SK-N-SH (cell line): ENCODE measurements around the gene PITX1. TPM values are rescaled to one million over a fixed set of nuclear protein-coding genes. Genes with fewer than 3 reads are reported as not detected.

ENCODE experiments used
- CTCF ChIA-PET: fragments of 300-600, 350-600 bp; formaldehyde crosslinking; extraction: SDS; loops from one replicate; lab custom pipeline; 2021; lab: Yijun Ruan, JAX
- POLR2A ChIA-PET: fragments of 350-600 bp; sonication (Branson Sonifier 250); formaldehyde crosslinking; extraction: SDS; loops from one replicate; lab custom pipeline; 2020; ENCODE audit warnings: antibody characterized with exemption, inconsistent platforms; lab: Yijun Ruan, JAX
- DNase-seq: peaks from one replicate; pipeline ENCODE4 v3.0.0; 2012
- H2AFZ ChIP-seq: fragments of 200-600 bp; sonication (generic); 2 replicates; pipeline ENCODE4 v1.8.1; 2016; ENCODE audit warnings: antibody characterized with exemption, mild to moderate bottlenecking, low read depth
- H3F3A ChIP-seq: fragments of 200-600 bp; sonication (generic); replicated peaks from 2 replicates; pipeline ENCODE3; 2016; ENCODE audit warnings: antibody characterized with exemption, mild to moderate bottlenecking; ENCODE audit not compliant: insufficient read depth
- H3K27ac ChIP-seq, 2 experiments: fragments of 200-500 bp in 1 of 2; fragments of 200-600 bp in 1 of 2; sonication (Bioruptor generic) in 1 of 2; sonication (generic), shearing (Covaris generic) in 1 of 2; 2 replicates each; pipeline versions ENCODE4 v1.5.1 to v1.6.1; 2014 to 2016; ENCODE audit warnings: low read depth in 2 of 2, inconsistent platforms in 1 of 2, low read length in 1 of 2, mild to moderate bottlenecking in 1 of 2, mixed read lengths in 1 of 2
- H3K27me3 ChIP-seq: fragments of 200-600 bp; sonication (generic), shearing (Covaris generic); 2 replicates; pipeline ENCODE4 v1.6.1; 2016; ENCODE audit warnings: mixed run types; ENCODE audit not compliant: insufficient read depth
- H3K36me3 ChIP-seq, 2 experiments: fragments of 200-500 bp in 1 of 2; fragments of 200-600 bp in 1 of 2; sonication (Bioruptor generic) in 1 of 2; sonication (generic) in 1 of 2; replicated peaks in 1 of 2; 2 replicates each; pipeline versions ENCODE3 to v1.5.1; 2014 to 2016; ENCODE audit warnings: low read length in 1 of 2, mild to moderate bottlenecking in 1 of 2; ENCODE audit not compliant: insufficient read depth in 2 of 2, control insufficient read depth in 1 of 2
- H3K4me1 ChIP-seq, 2 experiments: fragments of 200-500 bp in 1 of 2; fragments of 200-600 bp in 1 of 2; sonication (Bioruptor generic) in 1 of 2; sonication (generic), shearing (Covaris generic) in 1 of 2; 2 replicates each; pipeline versions ENCODE4 v1.5.1 to v1.6.1; 2014 to 2016; ENCODE audit warnings: low read depth in 1 of 2, low read length in 1 of 2, mixed run types in 1 of 2; ENCODE audit not compliant: insufficient read depth in 2 of 2, control insufficient read depth in 1 of 2
- H3K4me2 ChIP-seq: fragments of 200-600 bp; sonication (generic), shearing (Covaris generic); 2 replicates; pipeline ENCODE4 v1.6.1; 2017; ENCODE audit warnings: mixed run types
- H3K4me3 ChIP-seq, 2 experiments: fragments of 200-500 bp in 1 of 2; fragments of 200-600 bp in 1 of 2; sonication (Bioruptor generic) in 1 of 2; sonication (generic), shearing (Covaris generic) in 1 of 2; 2 replicates each; pipeline versions ENCODE4 v1.5.1 to v1.8.1; 2014 to 2016; ENCODE audit warnings: low read depth in 2 of 2, inconsistent platforms in 1 of 2, low read length in 1 of 2, mild to moderate bottlenecking in 1 of 2, mixed read lengths in 1 of 2, moderate library complexity in 1 of 2
- H3K79me2 ChIP-seq: fragments of 200-600 bp; sonication (generic); 2 replicates; pipeline ENCODE4 v1.8.1; 2017; ENCODE audit warnings: mild to moderate bottlenecking; ENCODE audit not compliant: insufficient read depth
- H3K9ac ChIP-seq: fragments of 200-600 bp; sonication (generic); 2 replicates; pipeline ENCODE4 v1.6.1; 2017; ENCODE audit warnings: mixed run types
- H3K9me2 ChIP-seq: fragments of 200-600 bp; sonication (generic); 2 replicates; pipeline ENCODE4 v1.6.1; 2017; ENCODE audit warnings: mixed run types
- H3K9me3 ChIP-seq: fragments of 200-600 bp; sonication (generic); 2 replicates; pipeline ENCODE4 v1.6.1; 2017; ENCODE audit warnings: mixed run types, mild to moderate bottlenecking, moderate library complexity
- H4K20me1 ChIP-seq: fragments of 200-600 bp; sonication (generic); 2 replicates; pipeline ENCODE4 v1.6.1; 2017; ENCODE audit warnings: mild to moderate bottlenecking, mixed run types; ENCODE audit not compliant: insufficient read depth
- EZH2phosphoT487 ChIP-seq: fragments of 200-600 bp; sonication (generic); IDR thresholded peaks from 2 replicates; pipeline ENCODE4 v1.6.1; 2017; ENCODE audit warnings: low read depth, mixed run types, mild to moderate bottlenecking, antibody characterized with exemption, moderate library complexity, borderline replicate concordance
- FOXM1 ChIP-seq: IDR thresholded peaks from 2 replicates; pipeline ENCODE4 v1.4.0; 2012; ENCODE audit warnings: low read depth, mild to moderate bottlenecking
- GATA2 ChIP-seq: sonication (generic); formaldehyde crosslinking; IDR thresholded peaks from 2 replicates; pipeline ENCODE4 v1.5.0; 2020; ENCODE audit warnings: mild to moderate bottlenecking, missing genetic modification reagents
- MAX ChIP-seq: IDR thresholded peaks from 2 replicates; pipeline ENCODE4 v1.4.0; 2012; ENCODE audit warnings: low read depth
- NRF1 ChIP-seq: IDR thresholded peaks from 2 replicates; pipeline ENCODE4 v1.6.1; 2012; ENCODE audit warnings: low read depth, mild to moderate bottlenecking, low read length
- ZBTB33 ChIP-seq: IDR thresholded peaks from 2 replicates; pipeline ENCODE4 v1.4.0; 2012; ENCODE audit warnings: low read depth, borderline replicate concordance
- WGBS: methylation state at CpG from one replicate; pipeline ENCODE4 v1.1.6; 2017; ENCODE audit warnings: low lambda C conversion rate; 5-methylcytosine and 5-hydroxymethylcytosine counted together
- polyA plus RNA-seq, 3 experiments: library from polyadenylated mRNA; depleted of rRNA; stranded (reverse); fragments of >200 nt; gene quantifications; 2 replicates each; pipeline ENCODE4 v1.2.3, GENCODE V29; 2012

PITX1 gene
- polyA plus RNA-seq, 1 of the 3 experiments (the other 2 are of a cell fraction): not detected

GRCh38 chr5:135075621-135076020 lies 41.6 kb upstream of the PITX1 start:
- Histone ChIP-seq H3K4me2 (no peak overlapping the region), H3K27me3 (no peaks in the 10 kb centered on the region; the same call in 1 of the 2 replicates), H3F3A (no peaks in the 10 kb centered on the region), H3K4me3 (no peak overlapping the region), H3K27ac (no peak overlapping the region), H3K4me1 (no peaks in the 10 kb centered on the region; a peak in 1 of 4 replicates), H2AFZ (no peak overlapping the region)
- no peak for TF ChIP-seq EZH2phosphoT487
- TF ChIP-seq, all 33 proteins: peak for 0
- Histone ChIP-seq H3K9me3 (no peaks in the 10 kb centered on the region), H4K20me1 (no peaks in the 10 kb centered on the region), H3K9me2 (no peaks in the 10 kb centered on the region), H3K9ac (no peak overlapping the region), H3K36me3 (no peaks in the 10 kb centered on the region), H3K79me2 (no peaks in the 10 kb centered on the region)
- ChIA-PET POLR2A (no interaction called here), CTCF (interaction anchor here (0.9 kb wide), 1 partner anchor 16 kb away, joined by 3 read pairs; no protein-coding TSS in a partner anchor)
- no CpG with 5 or more reads among the region's 4 CpGs for WGBS
- no peak for DNase-seq

GRCh38 chr5:135073761-135074345 lies 39.8 kb upstream of the PITX1 start:
- Histone ChIP-seq H3F3A (no peaks in the 10 kb centered on the region), H3K27me3 (no peaks in the 10 kb centered on the region; the same call in none of the 2 replicates), H3K4me2 (no peak overlapping the region), H2AFZ (no peak overlapping the region), H3K79me2 (no peaks in the 10 kb centered on the region), H3K27ac (no peak overlapping the region), H3K4me1 (no peaks in the 10 kb centered on the region; a peak in 1 of 4 replicates), H3K9me2 (no peaks in the 10 kb centered on the region), H3K9me3 (no peaks in the 10 kb centered on the region), H3K36me3 (no peaks in the 10 kb centered on the region), H4K20me1 (no peaks in the 10 kb centered on the region), H3K4me3 (no peak overlapping the region), H3K9ac (no peak overlapping the region)
- CTCF ChIA-PET: interaction anchor here (0.6 to 1.2 kb wide), 2 partner anchors 97 to 117 kb away, joined by 3 read pairs; no protein-coding TSS in a partner anchor
- TF ChIP-seq GATA2 (CRISPR knock-in tag) (no peak), ZBTB33 (no peak), FOXM1 (no peak), MAX (no peak), NRF1 (no peak)
- POLR2A ChIA-PET: no interaction called here
- 53% methylated on average over 4 of the region's 8 CpGs for WGBS
- DNase-seq: no peak
